Measurements from ENCODE around the gene SYK.
"Not testable (repeated sequence)": the region's sequence is repeated elsewhere in the genome, so short reads cannot be mapped to it uniquely, and the experiment has no call there.

SYK gene

GRCh38 chr9:90883661-90884060 is 82.0 kb downstream of the SYK start:
- no peak for DNase-seq

DNA sequence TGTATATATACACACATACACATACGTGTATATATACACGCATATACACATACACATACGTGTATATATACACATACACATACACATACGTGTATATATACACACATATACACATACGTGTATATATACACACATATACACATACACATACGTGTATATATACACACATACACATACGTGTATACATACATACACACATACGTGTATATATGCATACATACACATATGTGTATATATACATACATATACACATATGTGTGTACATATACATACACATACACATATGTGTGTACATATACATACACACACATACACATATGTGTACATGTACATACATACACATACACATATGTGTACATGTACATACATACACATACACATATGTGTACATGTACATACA is 82.6 kb downstream of the SYK start:
- no peak for DNase-seq

- DNase-seq: not testable (repeated sequence)
Observed at GRCh38 chr9:90886868-90887267, 85.2 kb downstream of the SYK start.

- DNase-seq: no peak
Observed at GRCh38 chr9:90888941-90889340, 87.3 kb downstream of the SYK start.

DNA sequence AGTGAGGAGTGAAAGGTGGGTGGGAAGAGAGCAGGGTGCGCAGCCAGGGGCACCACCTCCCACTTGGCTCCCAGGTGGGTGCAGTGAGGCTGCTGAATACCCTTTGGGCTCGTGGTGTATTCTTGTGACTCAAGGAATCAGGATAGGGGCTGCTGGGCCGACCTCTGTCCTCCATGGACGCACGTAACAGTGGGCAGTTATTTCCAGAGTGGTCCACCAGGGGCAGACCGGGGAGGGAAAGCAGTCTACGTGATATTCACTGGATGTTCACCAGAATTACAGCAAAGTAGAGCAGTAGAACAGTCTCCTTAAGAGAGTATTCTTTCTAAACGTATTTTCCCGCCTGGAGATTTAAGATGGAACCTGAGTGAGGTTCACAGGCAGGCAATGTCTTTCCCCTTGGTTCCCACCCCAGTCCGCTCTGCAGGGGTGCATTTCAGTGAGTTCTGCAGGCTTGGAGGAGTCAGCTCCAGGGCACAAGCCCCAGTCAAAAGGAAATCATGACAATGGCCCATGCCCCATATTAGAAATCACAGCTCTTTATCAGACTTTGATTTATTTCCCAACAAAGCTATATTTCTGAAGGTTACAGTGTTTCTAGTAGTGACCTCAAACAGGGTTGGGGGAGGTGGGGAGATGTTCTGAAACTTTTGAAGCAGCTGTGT is 88.7 kb downstream of the SYK start:
- DNase-seq: no peak

DNA sequence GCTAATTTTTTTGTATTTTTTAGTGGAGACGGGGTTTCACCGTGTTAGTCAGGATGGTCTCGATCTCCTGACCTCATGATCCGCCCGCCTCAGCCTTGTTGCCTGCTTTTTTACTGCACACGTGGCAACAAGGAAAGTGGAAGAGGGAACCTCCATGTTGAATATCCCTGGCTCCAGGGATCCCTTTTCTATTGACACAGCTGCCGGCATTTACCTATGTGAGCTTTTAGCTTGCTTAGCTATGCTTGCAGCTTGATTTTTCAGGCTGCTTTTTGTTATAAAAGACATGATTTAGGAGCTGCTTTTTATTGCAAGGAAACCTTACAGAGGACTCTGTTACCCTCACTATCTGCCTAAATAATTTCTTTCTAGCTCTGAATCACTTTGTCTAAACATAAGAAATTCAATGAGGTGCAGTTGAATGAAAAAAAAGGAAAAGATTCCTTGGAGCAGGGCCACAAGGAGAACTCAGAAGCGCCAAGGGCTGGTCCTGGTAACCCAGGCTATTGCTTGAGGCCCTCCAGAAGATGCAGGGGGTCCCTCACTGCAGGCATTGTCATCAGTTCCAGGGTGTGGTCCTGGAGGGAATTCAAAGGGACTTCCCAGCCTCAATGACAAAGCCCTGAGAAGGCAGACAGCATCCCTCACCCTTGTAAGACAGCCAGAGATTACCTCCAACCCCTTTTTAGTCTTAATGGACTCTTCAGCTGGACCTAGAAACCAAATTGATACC is 89.9 kb downstream of the SYK start:
- DNase-seq: no peak

DNA sequence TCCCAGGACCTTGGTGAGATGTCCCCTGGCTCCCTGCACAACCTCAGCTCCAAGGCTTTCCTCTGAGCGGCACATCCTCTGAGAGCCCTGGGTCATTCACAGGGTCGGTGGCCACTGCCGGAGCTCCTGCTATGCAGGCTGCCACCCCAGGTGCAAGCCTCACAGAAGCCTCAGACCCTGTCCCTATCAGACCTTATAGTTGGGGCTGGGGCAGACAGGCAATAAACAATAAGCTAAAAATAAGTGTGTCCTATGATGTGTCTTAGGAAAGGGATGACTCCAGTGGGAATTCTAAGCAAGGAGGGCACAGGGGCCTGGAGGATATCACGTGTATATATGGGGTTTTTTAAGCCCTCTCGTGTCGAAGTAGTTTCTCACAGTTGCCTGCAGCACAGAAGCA is 91.3 kb downstream of the SYK start:
- no peak for DNase-seq

- DNase-seq: no peak
Observed at GRCh38 chr9:90893706-90894105, 92.1 kb downstream of the SYK start.

DNA sequence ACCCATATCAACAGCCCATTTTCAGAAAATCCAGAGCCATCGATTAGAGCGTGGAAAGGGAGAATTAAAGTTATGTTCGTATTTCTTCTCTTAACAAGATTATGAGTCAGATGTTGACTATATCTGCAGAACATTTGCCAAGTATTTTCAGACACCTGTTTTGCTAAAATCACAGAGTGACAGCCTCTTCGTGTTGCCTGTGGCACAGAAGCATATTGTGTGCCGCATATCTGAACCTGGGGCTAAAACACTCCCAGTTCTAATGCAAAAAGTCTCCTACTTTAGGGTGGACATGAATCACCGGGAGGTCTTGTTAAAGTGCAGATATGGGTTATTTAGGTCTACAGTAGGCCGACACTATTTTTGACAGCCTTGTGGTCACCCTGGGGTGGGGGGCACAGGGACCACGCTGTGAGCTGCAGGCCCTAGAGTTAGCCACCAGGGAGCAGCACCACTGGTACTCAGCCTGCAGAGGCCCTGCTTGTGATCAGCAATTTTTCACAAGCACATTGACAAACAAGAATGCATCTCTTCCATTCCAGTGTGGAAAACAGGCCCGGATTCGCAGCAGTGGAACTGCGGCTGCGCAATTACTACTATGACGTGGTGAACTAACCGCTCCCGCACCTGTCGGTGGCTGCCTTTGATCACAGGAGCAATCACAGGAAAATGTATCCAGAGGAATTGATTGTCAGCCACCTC is 93.5 kb downstream of the SYK start:
- DNase-seq: no peak

DNA sequence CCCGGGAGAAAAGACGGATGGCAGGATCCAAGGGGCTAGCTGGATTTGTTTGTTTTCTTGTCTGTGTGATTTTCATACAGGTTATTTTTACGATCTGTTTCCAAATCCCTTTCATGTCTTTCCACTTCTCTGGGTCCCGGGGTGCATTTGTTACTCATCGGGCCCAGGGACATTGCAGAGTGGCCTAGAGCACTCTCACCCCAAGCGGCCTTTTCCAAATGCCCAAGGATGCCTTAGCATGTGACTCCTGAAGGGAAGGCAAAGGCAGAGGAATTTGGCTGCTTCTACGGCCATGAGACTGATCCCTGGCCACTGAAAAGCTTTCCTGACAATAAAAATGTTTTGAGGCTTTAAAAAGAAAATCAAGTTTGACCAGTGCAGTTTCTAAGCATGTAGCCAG is 94.2 kb downstream of the SYK start:
- DNase-seq: no peak

GRCh38 chr9:90896231-90896630 is 94.6 kb downstream of the SYK start:
- DNase-seq: no peak

DNA sequence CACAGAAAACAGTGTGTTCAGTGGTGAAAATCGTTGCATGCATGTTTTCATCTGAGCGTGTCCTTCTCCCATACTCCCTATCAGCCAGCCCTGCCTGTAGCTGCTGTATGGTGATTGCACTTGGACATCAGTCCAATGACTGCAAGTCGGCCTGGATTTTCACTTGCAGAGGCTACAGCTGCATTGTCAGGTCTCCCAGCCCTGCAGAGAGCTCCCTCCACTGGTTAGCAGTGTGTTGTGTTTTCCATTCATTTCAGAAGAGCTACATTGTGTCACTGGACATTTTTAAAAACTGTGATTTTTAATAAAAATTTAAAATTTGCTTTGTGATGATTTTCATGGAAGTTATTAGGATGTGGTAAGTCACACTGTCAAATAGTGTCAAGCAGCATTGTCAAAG is 96.6 kb downstream of the SYK start:
- DNase-seq: no peak

DNA sequence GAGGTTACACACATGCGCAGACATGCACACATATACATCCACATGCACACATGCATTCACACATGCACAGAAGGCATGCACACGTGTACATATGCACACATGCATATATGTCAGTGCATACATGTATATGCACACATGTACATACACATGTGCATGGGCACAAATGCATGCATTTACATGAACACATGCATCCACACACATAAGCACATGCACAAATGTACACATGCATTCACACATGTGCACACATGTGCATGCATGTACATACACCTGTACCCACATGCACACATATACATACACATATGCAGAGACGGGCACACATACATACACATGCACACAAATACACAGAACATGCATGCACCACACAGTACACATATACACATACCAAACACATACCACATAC is 97.7 kb downstream of the SYK start:
- no peak for DNase-seq

DNA sequence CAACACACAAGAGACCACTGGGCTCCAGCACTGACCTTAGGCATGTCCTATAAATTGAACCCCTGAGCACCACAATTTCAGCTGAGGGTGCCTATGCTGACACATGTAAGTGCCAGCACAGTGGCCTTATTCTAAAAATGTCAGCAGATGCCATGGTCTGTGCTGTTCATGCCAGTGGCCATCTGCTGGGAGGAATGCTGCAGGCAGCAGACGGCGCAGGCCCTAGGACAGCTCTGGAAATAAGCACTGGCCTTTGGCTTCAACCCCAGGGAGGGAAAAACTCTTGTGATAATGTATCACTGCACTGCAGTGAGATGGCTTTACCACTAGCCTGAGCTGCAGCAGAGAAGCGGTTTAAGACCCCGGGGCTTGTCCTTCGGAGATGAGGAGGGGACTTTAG is 98.5 kb downstream of the SYK start:
- no peak for DNase-seq

- DNase-seq: no peak
Observed at GRCh38 chr9:90901933-90902332, 100.3 kb downstream of the SYK start.

GRCh38 chr9:90903766-90904424 is 102.3 kb downstream of the SYK start:
- DNase-seq: no peak

DNA sequence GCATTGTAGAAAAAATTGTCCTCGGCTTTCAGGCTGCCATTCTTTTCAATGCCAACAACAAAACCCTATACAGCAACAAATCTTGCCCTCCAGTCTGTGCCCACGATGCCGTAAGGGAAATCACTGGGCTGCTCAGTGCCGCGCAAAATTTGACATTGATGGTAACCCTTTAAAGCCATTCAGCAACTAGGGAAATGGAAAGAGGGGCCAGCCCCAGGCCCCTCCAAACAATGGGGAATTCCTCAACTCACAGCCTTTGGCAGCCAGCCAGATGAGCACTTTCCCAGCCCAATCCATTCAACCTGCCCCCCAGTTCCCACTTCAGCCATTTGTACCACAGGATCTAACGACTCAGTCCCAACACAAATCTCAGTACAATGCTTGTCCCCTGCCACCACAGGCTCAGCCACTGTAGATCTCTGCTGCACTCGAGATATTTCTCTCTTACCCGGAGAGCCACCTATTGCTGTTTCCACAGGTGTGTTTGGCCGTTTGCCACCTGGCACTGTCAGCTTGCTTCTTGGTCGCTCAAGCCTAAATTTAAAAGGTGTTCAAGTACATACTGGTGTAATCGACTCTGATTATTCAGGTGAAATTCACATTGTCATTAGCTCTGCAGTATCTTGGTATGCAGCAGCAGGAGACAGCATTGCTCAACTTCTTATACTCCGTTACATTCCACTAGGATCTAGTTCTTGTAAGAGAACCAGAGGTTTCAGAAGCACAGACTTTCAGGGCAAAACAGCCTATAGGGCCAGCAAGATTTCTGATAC is 103.3 kb downstream of the SYK start:
- no peak for DNase-seq

- no peak for DNase-seq
Observed at GRCh38 chr9:90905822-90906221, 104.2 kb downstream of the SYK start.

GRCh38 chr9:90906316-90907055 is 104.9 kb downstream of the SYK start:
- no peak for DNase-seq

- no peak for DNase-seq
Observed at GRCh38 chr9:90907056-90907445, 105.4 kb downstream of the SYK start.

- DNase-seq: no peak
Observed at GRCh38 chr9:90907790-90908189, 106.2 kb downstream of the SYK start.

GRCh38 chr9:90909225-90909624 is 107.6 kb downstream of the SYK start:
- DNase-seq: no peak
